BLaER1 (cell line): Measurements from ENCODE around the gene BATF2.

ENCODE experiments used
- H3K27ac ChIP-seq: shearing (Covaris generic); formaldehyde crosslinking; 2 replicates; pipeline ENCODE4 v1.8.1; 2022
- H3K27me3 ChIP-seq: shearing (Covaris generic); formaldehyde crosslinking; 2 replicates; pipeline ENCODE4 v1.8.1; 2022
- H3K36me3 ChIP-seq: shearing (Covaris generic); formaldehyde crosslinking; 2 replicates; pipeline ENCODE4 v1.8.1; 2022
- H3K4me1 ChIP-seq: shearing (Covaris generic); formaldehyde crosslinking; 2 replicates; pipeline ENCODE4 v1.8.1; 2022
- H3K4me2 ChIP-seq: shearing (Covaris generic); formaldehyde crosslinking; 2 replicates; pipeline ENCODE4 v1.8.1; 2022
- H3K4me3 ChIP-seq: shearing (Covaris generic); formaldehyde crosslinking; 2 replicates; pipeline ENCODE4 v1.8.1; 2022
- H3K9ac ChIP-seq: shearing (Covaris generic); formaldehyde crosslinking; 2 replicates; pipeline ENCODE4 v1.8.1; 2022
- H3K9me3 ChIP-seq: shearing (Covaris generic); formaldehyde crosslinking; 2 replicates; pipeline ENCODE4 v1.8.1; 2022
- H4K20me1 ChIP-seq: shearing (Covaris generic); formaldehyde crosslinking; 2 replicates; pipeline ENCODE4 v1.8.1; 2022
- Cebpa-rat ChIP-seq: shearing (Covaris generic); IDR thresholded peaks from 2 replicates; pipeline ENCODE4 v1.8.1; 2022

BATF2 gene, protein sequence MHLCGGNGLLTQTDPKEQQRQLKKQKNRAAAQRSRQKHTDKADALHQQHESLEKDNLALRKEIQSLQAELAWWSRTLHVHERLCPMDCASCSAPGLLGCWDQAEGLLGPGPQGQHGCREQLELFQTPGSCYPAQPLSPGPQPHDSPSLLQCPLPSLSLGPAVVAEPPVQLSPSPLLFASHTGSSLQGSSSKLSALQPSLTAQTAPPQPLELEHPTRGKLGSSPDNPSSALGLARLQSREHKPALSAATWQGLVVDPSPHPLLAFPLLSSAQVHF

DNA sequence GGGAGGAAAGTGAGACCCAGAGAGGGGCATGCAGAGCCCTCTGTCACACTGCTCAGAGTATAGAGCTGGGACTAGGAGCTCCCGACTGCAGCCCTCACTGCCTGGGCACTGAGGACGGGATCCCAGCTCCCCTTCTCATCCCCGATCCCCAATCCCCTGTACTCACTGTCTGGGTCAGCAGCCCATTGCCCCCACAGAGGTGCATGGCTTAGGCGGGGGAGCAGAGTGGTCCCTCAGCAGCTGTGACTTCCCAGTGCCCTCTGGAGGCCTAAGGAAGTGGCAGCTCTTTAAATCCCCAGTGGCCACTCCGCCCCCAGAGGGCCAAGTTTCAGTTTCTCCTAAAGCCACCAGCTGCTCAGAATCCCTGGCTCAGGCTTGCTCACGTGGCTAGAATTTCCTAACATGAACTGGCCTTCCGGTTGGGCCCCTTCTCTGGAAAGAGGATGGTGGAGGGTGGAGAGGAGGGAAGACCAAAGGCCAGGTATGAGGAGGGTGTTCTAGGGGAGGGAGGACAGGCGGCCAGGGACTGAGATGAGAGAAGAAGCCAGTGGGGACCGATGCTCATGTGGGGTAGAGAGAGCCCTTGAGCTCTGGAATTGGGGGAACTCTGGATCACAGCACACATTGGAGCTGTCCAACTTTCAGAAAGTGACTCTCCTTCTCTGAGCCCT is at the start of gene BATF2:
Gene BATF2, minus strand, starts transcription at position 262 of the 671 bp plus-strand sequence. Its CDS starts 57 bp downstream, at position 205.
- Histone ChIP-seq H3K4me3 (peak within 1 kb of the TSS; percentile 38), H3K27me3 (no peaks in the 10 kb centered on the region), H3K9me3 (no peaks in the 10 kb centered on the region), H3K9ac (peak within 1 kb of the TSS; percentile 56; the same call in 1 of the 2 replicates), H3K4me2 (peak within 1 kb of the TSS; percentile 85), H3K4me1 (peaks cover 39% of the 10 kb centered on the region), H4K20me1 (no peaks in the 10 kb centered on the region), H3K36me3 (no peaks in the 10 kb centered on the region), H3K27ac (peak within 1 kb of the TSS; percentile 52)
- TF ChIP-seq Cebpa-rat: no peak

DNA sequence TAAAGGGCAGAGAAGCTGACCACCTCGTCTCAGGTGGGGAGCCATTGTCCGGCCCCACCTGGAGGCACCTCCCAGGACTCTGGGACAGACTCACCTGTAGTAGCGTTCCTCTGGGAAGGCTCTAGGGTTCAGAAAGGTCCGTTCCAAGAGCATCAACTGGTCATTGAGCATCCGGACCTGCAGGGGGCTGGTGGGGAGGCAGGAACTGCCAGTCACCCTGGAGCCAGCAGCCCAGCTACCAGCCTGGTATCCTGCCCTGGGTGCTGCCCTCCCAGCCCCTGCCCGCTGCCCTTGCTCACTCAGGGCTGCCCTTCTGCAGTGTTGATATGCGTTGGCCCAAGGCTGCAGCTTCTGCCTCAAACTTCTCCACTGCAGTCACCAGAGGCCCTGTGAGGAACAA is 49.0 kb upstream of the BATF2 start:
- H3K9me3 ChIP-seq: no peaks in the 10 kb centered on the region
- peaks cover 60% of the 10 kb centered on the region for H4K20me1 ChIP-seq
- peak overlapping the region; percentile 52 for H3K4me2 ChIP-seq
- H3K4me3 ChIP-seq: no peak overlapping the region
- peaks cover 38% of the 10 kb centered on the region for H3K36me3 ChIP-seq
- H3K4me1 ChIP-seq: peaks cover 42% of the 10 kb centered on the region
- no peak for TF ChIP-seq Cebpa-rat
- H3K9ac ChIP-seq: no peak overlapping the region
- H3K27me3 ChIP-seq: peaks cover 25% of the 10 kb centered on the region
- H3K27ac ChIP-seq: no peak overlapping the region; the same call in 1 of the 2 replicates

DNA sequence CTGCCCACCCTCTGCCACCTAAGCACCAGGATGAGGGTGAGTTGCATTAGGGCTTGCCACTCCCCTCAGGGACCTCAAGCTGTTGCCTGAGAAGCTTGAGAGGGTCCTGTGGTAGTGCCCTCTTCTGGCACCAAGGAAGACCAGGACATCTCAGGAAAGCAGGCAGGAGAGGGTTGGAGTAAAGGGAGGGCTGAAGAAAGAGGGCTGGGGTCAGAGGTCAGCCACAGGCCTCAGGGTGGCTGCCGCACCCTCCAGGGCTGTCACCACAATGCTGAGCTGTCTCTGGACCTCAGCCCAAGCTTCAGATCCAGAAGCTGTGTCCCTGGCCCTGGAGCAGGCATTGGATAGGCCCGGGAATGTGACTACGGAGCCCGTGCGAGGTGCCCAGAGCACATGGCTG is 48.3 kb upstream of the BATF2 start:
- Histone ChIP-seq H3K4me3 (no peak overlapping the region), H3K4me2 (peak overlapping the region; percentile 52), H3K9me3 (no peaks in the 10 kb centered on the region), H4K20me1 (peaks cover 60% of the 10 kb centered on the region), H3K9ac (0 out of 2 replicates have a peak overlapping the region, but pooled peaks have one; percentile 19), H3K27ac (no peak overlapping the region; the same call in 1 of the 2 replicates), H3K4me1 (peaks cover 48% of the 10 kb centered on the region), H3K36me3 (peaks cover 38% of the 10 kb centered on the region), H3K27me3 (peaks cover 25% of the 10 kb centered on the region)
- TF ChIP-seq Cebpa-rat: no peak

DNA sequence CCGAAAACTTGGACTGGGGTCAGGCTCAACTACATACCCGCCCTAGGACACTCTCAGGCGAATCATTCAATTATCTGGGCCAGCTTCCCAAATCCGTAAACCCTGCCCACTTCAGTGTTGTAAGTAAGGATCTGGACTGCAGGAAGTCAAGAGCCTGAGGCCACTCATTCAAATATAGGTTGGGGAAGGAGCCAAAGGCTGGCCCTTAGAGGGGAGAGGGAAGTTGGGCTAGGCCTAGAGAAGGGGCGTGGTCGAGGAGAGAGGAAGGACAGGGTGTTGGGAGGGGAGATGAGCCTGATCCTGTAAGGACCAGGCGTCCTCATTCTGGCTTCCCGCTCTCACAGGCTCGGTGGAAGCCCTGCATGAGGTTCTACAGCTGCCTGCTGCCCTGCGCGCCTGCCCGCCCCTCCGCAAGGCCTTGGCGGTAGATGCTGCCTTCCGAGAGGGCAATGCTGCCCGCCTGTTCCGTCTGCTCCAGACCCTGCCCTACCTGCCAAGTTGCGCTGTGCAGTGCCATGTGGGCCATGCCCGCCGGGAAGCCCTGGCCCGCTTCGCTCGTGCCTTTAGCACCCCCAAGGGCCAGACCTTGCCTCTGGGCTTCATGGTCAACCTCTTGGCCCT is 47.2 kb upstream of the BATF2 start:
- Histone ChIP-seq H3K9me3 (no peaks in the 10 kb centered on the region), H3K4me2 (no peak overlapping the region), H3K4me1 (peaks cover 59% of the 10 kb centered on the region), H3K27ac (no peak overlapping the region), H3K36me3 (peaks cover 38% of the 10 kb centered on the region), H4K20me1 (peaks cover 60% of the 10 kb centered on the region), H3K9ac (no peak overlapping the region), H3K27me3 (peaks cover 25% of the 10 kb centered on the region), H3K4me3 (no peak overlapping the region)
- TF ChIP-seq Cebpa-rat: no peak

DNA sequence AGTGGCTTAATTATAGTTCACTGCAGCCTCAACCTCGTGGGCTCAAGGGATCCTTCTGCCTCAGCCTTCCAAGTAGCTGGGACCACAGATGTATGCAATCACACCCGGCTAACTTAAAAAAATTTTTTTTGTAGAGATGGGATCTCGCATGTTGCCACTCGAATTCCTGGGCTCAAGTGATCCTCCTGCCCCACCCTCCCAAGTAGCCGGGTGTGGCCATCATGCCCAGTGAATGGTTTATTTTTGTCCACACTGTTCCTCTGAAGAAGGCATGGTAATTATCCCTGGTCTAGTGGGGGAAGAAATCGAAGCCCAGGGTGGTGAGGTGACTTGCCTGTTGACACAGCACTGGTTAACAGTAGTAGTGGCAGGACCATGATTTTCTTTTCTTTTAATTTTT is 46.1 kb upstream of the BATF2 start:
- H3K4me2 ChIP-seq: peak overlapping the region; percentile 90
- no peak overlapping the region for H3K27ac ChIP-seq
- H4K20me1 ChIP-seq: peaks cover 60% of the 10 kb centered on the region
- H3K27me3 ChIP-seq: peaks cover 18% of the 10 kb centered on the region
- no peak for TF ChIP-seq Cebpa-rat
- peaks cover 43% of the 10 kb centered on the region for H3K36me3 ChIP-seq
- H3K9ac ChIP-seq: no peak overlapping the region
- H3K4me1 ChIP-seq: peaks cover 67% of the 10 kb centered on the region
- H3K9me3 ChIP-seq: no peaks in the 10 kb centered on the region
- no peak overlapping the region for H3K4me3 ChIP-seq

DNA sequence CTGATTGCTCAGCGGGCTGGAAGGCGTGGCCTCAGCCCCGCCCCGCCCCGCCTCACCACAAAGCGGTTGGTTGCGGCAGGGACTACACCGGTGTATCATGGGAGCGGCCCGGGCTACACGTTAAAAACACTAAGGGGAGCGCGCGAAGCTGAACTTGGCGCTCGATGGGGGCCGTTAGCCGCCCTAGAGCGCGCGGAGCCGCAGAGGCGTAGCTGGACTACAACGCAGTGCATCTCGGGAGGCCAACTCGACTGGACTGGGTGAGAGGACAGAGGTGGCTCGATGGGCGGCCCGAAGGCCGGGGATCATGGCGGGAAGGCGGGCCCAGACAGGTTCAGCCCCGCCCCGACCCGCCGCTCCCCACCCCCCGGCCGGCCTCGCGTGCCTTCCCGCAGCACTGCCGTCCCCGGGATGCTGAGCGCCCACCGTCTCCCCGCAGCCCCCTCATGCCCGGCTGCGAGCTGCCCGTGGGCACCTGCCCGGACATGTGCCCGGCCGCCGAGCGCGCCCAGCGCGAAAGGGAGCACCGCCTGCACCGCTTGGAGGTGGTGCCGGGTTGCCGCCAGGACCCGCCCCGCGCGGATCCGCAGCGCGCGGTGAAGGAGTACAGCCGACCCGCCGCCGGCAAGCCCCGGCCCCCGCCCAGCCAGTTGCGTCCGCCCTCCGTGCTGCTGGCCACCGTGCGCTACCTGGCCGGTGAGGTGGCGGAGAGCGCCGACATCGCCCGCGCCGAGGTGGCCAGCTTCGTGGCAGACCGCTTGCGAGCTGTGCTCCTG is 44.3 kb upstream of the BATF2 start, which contains the start of gene SAC3D1:
Gene SAC3D1, plus strand, starts transcription at position 364 of the 776 bp plus-strand sequence. Its CDS starts 83 bp downstream, at position 447.
- Histone ChIP-seq H3K27me3 (no peaks in the 10 kb centered on the region), H3K36me3 (peaks cover 55% of the 10 kb centered on the region), H4K20me1 (peaks cover 45% of the 10 kb centered on the region), H3K9me3 (no peaks in the 10 kb centered on the region), H3K4me2 (peak within 1 kb of the TSS; percentile 90), H3K4me1 (peaks cover 67% of the 10 kb centered on the region), H3K27ac (peak within 1 kb of the TSS; percentile 85), H3K9ac (peak within 1 kb of the TSS; percentile 84), H3K4me3 (peak within 1 kb of the TSS; percentile 90)
- TF ChIP-seq Cebpa-rat: no peak

DNA sequence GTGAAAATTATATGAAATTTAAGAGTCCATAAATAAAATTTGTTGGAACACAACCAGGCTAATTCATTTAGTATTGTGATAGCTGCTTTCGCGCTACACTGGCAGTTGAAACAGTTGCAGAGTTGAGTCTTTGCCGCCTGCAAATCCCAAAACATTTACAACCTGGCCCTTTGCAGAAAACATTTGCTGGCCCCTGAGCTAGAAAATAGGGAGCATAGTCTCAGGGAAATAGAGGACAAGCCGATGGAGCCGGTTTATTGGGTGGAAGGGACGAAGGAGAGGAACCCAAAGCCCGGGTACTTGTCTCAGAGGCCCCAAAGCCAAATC is 43.7 kb upstream of the BATF2 start:
- Histone ChIP-seq H3K27ac (peak overlapping the region; percentile 85), H3K9ac (peak overlapping the region; percentile 84), H3K4me1 (peaks cover 64% of the 10 kb centered on the region), H3K27me3 (no peaks in the 10 kb centered on the region), H3K4me3 (peak overlapping the region; percentile 90), H3K36me3 (peaks cover 55% of the 10 kb centered on the region), H3K9me3 (no peaks in the 10 kb centered on the region), H3K4me2 (peak overlapping the region; percentile 90), H4K20me1 (peaks cover 39% of the 10 kb centered on the region)
- no peak for TF ChIP-seq Cebpa-rat

DNA sequence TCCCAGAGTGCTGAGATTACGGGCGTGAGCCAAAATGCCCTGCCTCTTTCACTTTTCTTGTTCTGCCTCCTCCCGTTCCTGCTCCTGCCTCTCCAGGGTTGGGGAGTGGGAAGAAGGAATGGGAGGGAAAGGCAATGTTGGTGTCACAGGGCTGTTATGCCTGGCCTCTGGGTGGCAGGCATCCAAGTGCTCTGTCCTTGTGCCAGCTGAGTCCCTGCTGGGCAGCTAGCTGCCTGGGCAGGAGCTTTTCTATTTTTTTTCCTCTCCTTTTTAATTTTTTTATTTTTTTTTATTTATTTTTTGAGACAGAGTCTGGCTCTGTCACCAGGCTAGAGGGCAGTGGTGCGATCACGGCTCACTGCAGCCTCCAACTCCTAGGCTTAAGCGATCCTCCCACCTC is 40.2 kb upstream of the BATF2 start:
- H4K20me1 ChIP-seq: peaks cover 7% of the 10 kb centered on the region
- no peak overlapping the region for H3K9ac ChIP-seq
- peaks cover 34% of the 10 kb centered on the region for H3K4me1 ChIP-seq
- no peaks in the 10 kb centered on the region for H3K9me3 ChIP-seq
- H3K36me3 ChIP-seq: peaks cover 59% of the 10 kb centered on the region
- TF ChIP-seq Cebpa-rat: no peak
- H3K27ac ChIP-seq: no peak overlapping the region
- no peaks in the 10 kb centered on the region for H3K27me3 ChIP-seq
- H3K4me3 ChIP-seq: no peak overlapping the region
- H3K4me2 ChIP-seq: no peak overlapping the region

DNA sequence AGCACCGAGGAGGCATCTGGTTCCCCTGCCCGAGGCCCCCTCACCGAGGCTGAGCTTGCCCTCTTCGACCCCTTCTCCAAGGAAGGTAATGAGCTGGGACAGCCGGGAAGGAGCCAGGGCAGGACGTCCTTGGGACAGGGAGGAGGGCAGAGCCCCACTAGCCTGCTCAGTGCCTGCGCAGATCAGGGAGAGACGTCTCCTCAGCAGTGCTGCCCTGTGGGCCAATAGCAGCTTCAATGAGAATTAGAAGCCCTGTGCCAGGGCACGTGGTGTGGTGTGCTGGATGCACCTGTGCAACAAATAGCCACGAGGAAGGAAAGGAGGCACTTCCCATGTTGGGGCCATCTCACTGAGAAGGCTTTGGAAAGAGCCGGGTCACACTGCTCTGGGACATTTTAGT is 38.8 kb upstream of the BATF2 start:
- no peak overlapping the region for H3K4me3 ChIP-seq
- H3K27ac ChIP-seq: no peak overlapping the region
- H4K20me1 ChIP-seq: no peaks in the 10 kb centered on the region
- TF ChIP-seq Cebpa-rat: no peak
- no peaks in the 10 kb centered on the region for H3K9me3 ChIP-seq
- H3K4me2 ChIP-seq: no peak overlapping the region
- H3K36me3 ChIP-seq: peaks cover 66% of the 10 kb centered on the region
- no peaks in the 10 kb centered on the region for H3K27me3 ChIP-seq
- peaks cover 37% of the 10 kb centered on the region for H3K4me1 ChIP-seq
- H3K9ac ChIP-seq: no peak overlapping the region; the same call in 1 of the 2 replicates
